Left lung (tissue), 10 donors: ENCODE measurements around the gene ZBTB48. TPM values are rescaled to one million over a fixed set of nuclear protein-coding genes. Genes with fewer than 3 reads are reported as not detected.

Source experiments
- ATAC-seq: fragments of 200-7000 bp; cut with Tn5 transposase; one replicate; pipeline ENCODE4 v1.9.1; 2020; ENCODE audit warnings: moderate library complexity
- DNase-seq, 4 donors: peaks; one replicate each; pipeline ENCODE4 v3.0.0-alpha.2; 2013 to 2020
- H3K27ac ChIP-seq, 2 donors: fragments of 200-600 bp; sonication (generic) in 1 of 2; one replicate each; pipeline versions ENCODE4 v1.5.0 to v1.8.0; 2020 to 2021
- H3K27me3 ChIP-seq, 2 donors: fragments of 200-600 bp; sonication (generic) in 1 of 2; one replicate each; pipeline versions ENCODE4 v1.5.0 to v1.8.0; 2020 to 2021
- H3K36me3 ChIP-seq, 2 donors: fragments of 200-600 bp; sonication (generic) in 1 of 2; one replicate each; pipeline versions ENCODE4 v1.5.0 to v1.8.0; 2020 to 2021
- H3K4me1 ChIP-seq, 2 donors: fragments of 200-600 bp; one replicate each; pipeline ENCODE4 v1.8.0; 2021
- H3K4me3 ChIP-seq, 2 donors: fragments of 200-600 bp; sonication (generic) in 1 of 2; one replicate each; pipeline versions ENCODE4 v1.5.0 to v1.8.0; 2020 to 2021; ENCODE audit warnings: mild to moderate bottlenecking in 1 of 2
- H3K9me3 ChIP-seq, 2 donors: fragments of 200-600 bp; sonication (generic) in 1 of 2; one replicate each; pipeline versions ENCODE4 v1.5.0 to v1.8.0; 2020 to 2021
- intact Hi-C, 2 donors: fragments of 100-400 bp; cut with DNase I; formaldehyde crosslinking; loops; one replicate each; pipeline versions ENCODE4 v1.11.2 to v1.14.2; 2022
- polyA plus RNA-seq, 6 donors: library from polyadenylated mRNA; unstranded; fragments of 120-200 nt; gene quantifications; one replicate each; pipeline ENCODE4 v1.2.1, GENCODE V29; 2013; ENCODE audit not compliant: insufficient read length in 6 of 6
- total RNA-seq, 2 donors: library from RNA; stranded (reverse); fragmentation: NEBNext Ultra II Directional; extraction: Animal tissue kit (Norgen Biotek cat#: 25700); gene quantifications; one replicate each; pipeline ENCODE4 v1.2.1, GENCODE V29; 2021
- TF ChIP-seq, protein P1 (sequence below), 2 donors: fragments of 200-600 bp; sonication (generic) in 1 of 2; IDR thresholded peaks; one replicate each; pipeline versions ENCODE4 v1.5.0 to v1.8.0; 2021; ENCODE audit warnings: antibody characterized with exemption in 2 of 2
- donor health status: DM: no; HTN: yes; CAD: no.
- donor health status: DM: no; HTN: no; CAD: no.

ZBTB48 gene
- total and polyA plus RNA-seq, 8 donors = 24.7 to 41.6 (median 33.5) TPM

DNA sequence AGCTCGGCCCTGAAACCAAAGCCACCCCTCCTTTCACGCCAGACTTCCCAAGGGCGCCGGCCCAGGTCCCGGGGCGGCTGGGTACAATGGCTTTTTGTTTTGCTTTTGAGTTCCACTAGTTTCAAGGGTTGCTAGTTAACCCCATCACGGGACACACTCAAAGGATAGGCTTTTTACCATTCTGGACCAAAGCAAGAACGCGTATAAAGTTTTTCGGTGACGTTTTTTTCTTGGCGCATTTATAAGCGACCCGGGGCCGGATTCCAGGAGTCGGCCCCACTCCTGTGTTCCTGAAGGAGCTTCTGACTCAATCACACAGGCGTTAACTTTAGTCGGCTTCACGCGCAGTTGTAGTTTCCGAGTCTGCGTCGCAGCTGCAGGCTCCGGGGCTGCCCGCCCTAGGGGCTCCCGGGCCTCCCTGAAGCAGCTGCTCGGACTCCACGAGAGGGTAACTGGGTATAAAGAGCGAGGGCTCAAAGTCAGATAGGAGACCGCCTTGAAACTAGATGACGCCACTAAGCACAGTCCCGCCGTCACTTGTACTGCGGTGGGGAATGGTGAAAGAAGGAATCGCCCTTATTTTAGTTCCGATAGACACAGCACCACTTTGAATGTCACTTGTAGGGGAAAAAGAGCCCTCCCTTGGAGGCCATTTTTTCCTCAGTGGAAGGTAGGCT lies 23.6 kb downstream of the ZBTB48 start:
- peaks cover 0 to 9% of the 10 kb centered on the region in 2 donors for H3K36me3 ChIP-seq
- H3K9me3 ChIP-seq = no peaks in the 10 kb centered on the region
- TF ChIP-seq, protein P1, sequence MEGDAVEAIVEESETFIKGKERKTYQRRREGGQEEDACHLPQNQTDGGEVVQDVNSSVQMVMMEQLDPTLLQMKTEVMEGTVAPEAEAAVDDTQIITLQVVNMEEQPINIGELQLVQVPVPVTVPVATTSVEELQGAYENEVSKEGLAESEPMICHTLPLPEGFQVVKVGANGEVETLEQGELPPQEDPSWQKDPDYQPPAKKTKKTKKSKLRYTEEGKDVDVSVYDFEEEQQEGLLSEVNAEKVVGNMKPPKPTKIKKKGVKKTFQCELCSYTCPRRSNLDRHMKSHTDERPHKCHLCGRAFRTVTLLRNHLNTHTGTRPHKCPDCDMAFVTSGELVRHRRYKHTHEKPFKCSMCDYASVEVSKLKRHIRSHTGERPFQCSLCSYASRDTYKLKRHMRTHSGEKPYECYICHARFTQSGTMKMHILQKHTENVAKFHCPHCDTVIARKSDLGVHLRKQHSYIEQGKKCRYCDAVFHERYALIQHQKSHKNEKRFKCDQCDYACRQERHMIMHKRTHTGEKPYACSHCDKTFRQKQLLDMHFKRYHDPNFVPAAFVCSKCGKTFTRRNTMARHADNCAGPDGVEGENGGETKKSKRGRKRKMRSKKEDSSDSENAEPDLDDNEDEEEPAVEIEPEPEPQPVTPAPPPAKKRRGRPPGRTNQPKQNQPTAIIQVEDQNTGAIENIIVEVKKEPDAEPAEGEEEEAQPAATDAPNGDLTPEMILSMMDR (IDR thresholded peaks at IDR 0.05) = no peak
- peak overlapping the region; percentile 99 for H3K27ac ChIP-seq
- intact Hi-C loops = no loop called here
- peak; percentile 17 for ATAC-seq
- no peaks in the 10 kb centered on the region for H3K27me3 ChIP-seq
- peak overlapping the region; percentile 52 to 92 for H3K4me3 ChIP-seq
- peak in 3 of 4 donors; percentile 73 to 81 (median 75) for DNase-seq
- H3K4me1 ChIP-seq = peaks cover 23 to 48% of the 10 kb centered on the region in 2 donors

DNA sequence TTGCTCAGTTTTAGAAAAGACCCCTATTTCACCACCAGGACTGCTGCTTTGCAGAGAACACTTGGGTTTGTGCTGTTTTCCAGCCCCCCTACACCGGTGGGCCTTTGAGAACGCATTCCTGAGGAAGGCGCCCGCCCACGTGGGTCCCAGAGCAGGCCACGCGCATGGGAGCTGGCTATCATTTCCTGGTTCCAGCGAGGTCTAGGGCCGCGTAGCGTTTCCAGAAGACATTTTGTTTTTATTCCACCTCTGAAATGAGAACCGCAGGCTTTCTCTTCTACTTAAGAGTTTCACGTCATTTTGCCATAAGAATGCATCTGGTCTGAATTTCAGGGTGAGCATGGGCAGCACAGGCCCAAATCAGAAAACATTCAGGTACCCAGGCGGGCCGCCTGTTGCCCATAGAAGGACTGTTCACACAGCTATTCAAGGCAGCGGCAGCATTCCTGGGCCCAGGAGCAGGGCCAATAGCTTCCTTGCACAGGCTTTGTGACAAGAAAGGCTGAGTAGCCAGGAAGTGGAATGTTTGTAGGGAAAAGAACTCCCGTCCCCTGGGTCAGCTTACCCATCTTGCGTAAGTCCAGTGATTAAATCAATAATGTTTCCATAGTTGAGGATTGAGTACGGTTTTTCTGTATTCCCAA lies 24.2 kb downstream of the ZBTB48 start:
- H3K9me3 ChIP-seq = no peaks in the 10 kb centered on the region
- intact Hi-C loops = no loop called here
- no peaks in the 10 kb centered on the region for H3K27me3 ChIP-seq
- peaks cover 0 to 3% of the 10 kb centered on the region in 2 donors for H3K36me3 ChIP-seq
- peak overlapping the region; percentile 99 for H3K27ac ChIP-seq
- DNase-seq (peak; percentile 68 to 82 (median 74)), ATAC-seq (peak; percentile 20)
- H3K4me1 ChIP-seq = peaks cover 23 to 41% of the 10 kb centered on the region in 2 donors
- peak overlapping the region; percentile 52 to 92 for H3K4me3 ChIP-seq
- TF ChIP-seq, protein P1 (IDR thresholded peaks at IDR 0.05) = no peak

DNA sequence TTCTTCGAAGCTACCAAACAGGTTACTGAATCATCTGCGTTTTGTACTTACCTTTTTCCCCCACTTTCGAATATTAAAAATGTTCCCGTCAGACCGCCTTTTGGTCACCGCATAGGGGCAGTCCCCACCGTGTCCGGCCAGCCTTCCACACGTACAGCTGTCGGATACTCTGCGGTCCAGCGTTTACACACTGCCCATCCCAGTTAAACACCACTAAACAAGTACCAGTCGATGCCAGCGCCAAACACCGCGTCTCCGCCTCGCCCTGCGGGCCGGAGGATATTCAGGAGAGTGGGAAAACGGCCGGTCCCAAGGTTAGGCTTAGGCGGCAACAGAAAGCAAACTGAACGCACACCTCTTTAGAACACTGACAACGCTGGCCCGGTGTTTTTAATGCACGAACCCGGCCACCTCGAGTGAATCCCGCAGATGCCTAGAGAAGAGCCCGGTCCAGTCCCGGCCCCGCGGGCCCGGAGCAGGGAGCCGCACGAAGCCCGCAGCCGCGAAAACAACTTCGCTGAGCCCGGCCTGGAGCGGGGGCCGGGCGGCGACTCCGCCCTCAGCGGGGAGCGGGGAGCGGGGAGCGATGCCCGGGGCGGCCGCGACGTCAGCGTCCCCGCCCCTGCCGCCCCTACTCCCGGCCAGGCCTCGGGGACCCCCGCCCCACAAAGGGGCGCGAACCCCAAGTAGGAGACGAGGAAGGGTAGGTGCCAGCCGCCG lies 33.0 kb downstream of the ZBTB48 start:
- H3K9me3 ChIP-seq = no peaks in the 10 kb centered on the region
- DNase-seq = peak; percentile 48 to 87 (median 56)
- H3K27me3 ChIP-seq = peaks cover 0 to 9% of the 10 kb centered on the region in 2 donors
- peak; percentile 65 for ATAC-seq
- H3K36me3 ChIP-seq = peaks cover 0 to 7% of the 10 kb centered on the region in 2 donors
- intact Hi-C loops = no loop called here
- H3K4me3 ChIP-seq = peak overlapping the region; percentile 60 to 95
- TF ChIP-seq, protein P1 (IDR thresholded peaks at IDR 0.05) = no peak
- H3K27ac ChIP-seq = peak overlapping the region; percentile 90 to 94
- H3K4me1 ChIP-seq = peaks cover 7 to 30% of the 10 kb centered on the region in 2 donors

DNA sequence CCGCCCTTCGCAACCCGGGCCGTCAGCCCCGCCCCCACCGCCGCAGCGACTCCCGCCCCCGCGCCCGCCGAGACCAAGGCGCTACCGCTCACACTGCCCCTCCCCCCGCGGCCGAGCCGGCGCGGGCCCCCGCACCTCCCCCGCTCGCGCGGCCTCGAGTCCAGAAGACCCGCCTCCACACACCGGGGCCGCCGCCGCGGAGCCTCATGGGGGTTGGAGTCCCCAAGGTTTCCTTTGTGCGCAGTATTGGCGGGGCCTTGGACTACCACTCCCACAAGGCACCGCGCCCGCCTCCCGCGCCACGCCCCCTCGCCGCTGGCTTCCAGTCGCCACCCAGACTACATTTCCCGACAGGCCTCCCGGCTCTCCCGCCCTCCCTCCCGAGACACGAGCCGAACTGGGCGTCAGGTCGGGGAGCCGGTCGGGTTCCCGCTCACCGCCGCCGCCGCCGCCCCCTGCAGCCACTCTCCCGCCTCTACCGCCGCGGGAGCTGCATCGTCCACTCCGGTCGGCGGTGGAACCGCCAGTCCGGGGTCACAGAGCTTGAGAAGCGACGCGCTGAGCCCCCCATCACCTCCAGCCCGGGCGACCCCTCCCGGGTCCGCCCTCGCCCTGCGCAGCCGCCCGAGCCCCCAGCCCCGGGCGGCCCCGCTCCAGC lies 33.7 kb downstream of the ZBTB48 start, which contains the start of gene PHF13:
Gene PHF13, plus strand, starts transcription at position 371 of the 658 bp plus-strand sequence. CDS start 336 bp downstream, outside the sequence.
- Histone ChIP-seq H3K4me1 (peaks cover 7 to 30% of the 10 kb centered on the region in 2 donors), H3K27ac (peak within 1 kb of the TSS; percentile 90 to 94), H3K27me3 (peaks cover 0 to 9% of the 10 kb centered on the region in 2 donors), H3K36me3 (peaks cover 0 to 11% of the 10 kb centered on the region in 2 donors), H3K4me3 (peak within 1 kb of the TSS; percentile 85 to 95), H3K9me3 (no peaks in the 10 kb centered on the region)
- peak; percentile 97 to 100 (median 100) for DNase-seq
- TF ChIP-seq, protein P1 (IDR thresholded peaks at IDR 0.05) = no peak
- intact Hi-C loops = no loop called here
- ATAC-seq = peak; percentile 98
